HCT116 (cell line): ENCODE measurements around the gene PTPRZ1. TPM values are rescaled to one million over a fixed set of nuclear protein-coding genes. Genes with fewer than 3 reads are reported as not detected.

Experiments used
- ATAC-seq: fragments of 200-7000 bp; cut with Tn5 transposase; 2 replicates; pipeline ENCODE4 v1.9.1; 2020; ENCODE audit warnings: mild to moderate bottlenecking, moderate library complexity
- BruUV-seq: library from RNA; stranded (reverse); fragments of 400-500 nt; replicated peaks from 2 replicates; lab custom pipeline; 2021; lab: Mats Ljungman, UMichigan
- CTCF ChIA-PET: fragments of 300-600 bp; sonication (Branson Sonifier 250); formaldehyde crosslinking; loops from one replicate; lab custom pipeline; 2021; ENCODE audit warnings: antibody characterized with exemption; lab: Charles Lee
- POLR2A ChIA-PET: fragments of 300-600, 350-600 bp; sonication (Branson Sonifier 250); formaldehyde crosslinking; loops from one replicate; lab custom pipeline; 2021; ENCODE audit warnings: antibody characterized with exemption; lab: Charles Lee
- RAD21 ChIA-PET, 2 experiments: fragments of 300-600 bp; sonication (Branson Sonifier 250); formaldehyde crosslinking; loops; one replicate each; lab custom pipeline; 2023; ENCODE audit warnings: low total read pairs in 2 of 2; ENCODE audit not compliant: uncharacterized antibody in 2 of 2, unreplicated experiment in 2 of 2, low non-redundant PET in 1 of 2; lab: Charles Lee
- DNase-seq: peaks from one replicate; pipeline ENCODE4 v3.0.0-alpha.2; 2010; ENCODE audit warnings: low read depth, low spot score
- H2AFZ ChIP-seq: fragments of 200-600 bp; shearing (Covaris generic), sonication (generic); 2 replicates; pipeline ENCODE4 v1.6.1; 2017; ENCODE audit warnings: low read depth, mixed run types, mixed read lengths, antibody characterized with exemption, low read length; ENCODE audit not compliant: poor library complexity, severe bottlenecking
- H3K27ac ChIP-seq: 2 replicates; pipeline ENCODE4 v1.5.1; 2012; ENCODE audit warnings: low read depth, low read length
- H3K27me3 ChIP-seq: fragments of 200-600 bp; sonication (generic); 2 replicates; pipeline ENCODE4 v1.6.1; 2016; ENCODE audit warnings: mixed run types, low read length, mixed read lengths; ENCODE audit not compliant: insufficient read depth
- H3K36me3 ChIP-seq, 2 experiments: fragments of 200-500 bp in 1 of 2; fragments of 200-600 bp in 1 of 2; sonication (Bioruptor generic) in 1 of 2; sonication (generic) in 1 of 2; 2 replicates each; pipeline versions ENCODE4 v1.5.1 to v1.6.1; 2014 to 2016; ENCODE audit warnings: low read length in 2 of 2, inconsistent platforms in 1 of 2, mixed read lengths in 1 of 2, mixed run types in 1 of 2; ENCODE audit not compliant: insufficient read depth in 2 of 2, control insufficient read depth in 1 of 2
- H3K4me1 ChIP-seq, 2 experiments: fragments of 200-600 bp in 1 of 2; sonication (generic) in 1 of 2; 2 replicates each; pipeline versions ENCODE4 v1.5.1 to v1.6.1; 2012 to 2017; ENCODE audit warnings: low read length in 2 of 2, inconsistent platforms in 1 of 2, mild to moderate bottlenecking in 1 of 2, mixed read lengths in 1 of 2, mixed run types in 1 of 2, moderate library complexity in 1 of 2; ENCODE audit not compliant: insufficient read depth in 2 of 2, control insufficient read depth in 1 of 2
- H3K4me2 ChIP-seq: fragments of 200-600 bp; sonication (generic); 2 replicates; pipeline ENCODE4 v1.6.1; 2017; ENCODE audit warnings: mixed run types, low read length, mixed read lengths
- H3K4me3 ChIP-seq, 2 experiments: fragments of 200-600 bp in 1 of 2; sonication (generic) in 1 of 2; replicated peaks in 1 of 2; 2 replicates each; pipeline ENCODE4 v1.5.1; 2011 to 2016; ENCODE audit warnings: low read length in 2 of 2, control low read depth in 1 of 2, low read depth in 1 of 2, mild to moderate bottlenecking in 1 of 2, mixed read lengths in 1 of 2, mixed run types in 1 of 2
- H3K79me2 ChIP-seq: fragments of 200-600 bp; sonication (generic); 2 replicates; pipeline ENCODE4 v1.6.1; 2017; ENCODE audit warnings: mild to moderate bottlenecking, mixed run types, low read length, moderate library complexity, mixed read lengths; ENCODE audit not compliant: insufficient read depth
- H3K9ac ChIP-seq: fragments of 200-600 bp; sonication (generic); 2 replicates; pipeline ENCODE4 v1.6.1; 2016; ENCODE audit warnings: low read length, mixed read lengths
- H3K9me2 ChIP-seq: fragments of 200-600 bp; sonication (generic), shearing (Covaris generic); 2 replicates; pipeline ENCODE4 v1.6.1; 2017; ENCODE audit warnings: mixed run types, mild to moderate bottlenecking, moderate library complexity; ENCODE audit not compliant: insufficient read depth
- H3K9me3 ChIP-seq, 2 experiments: fragments of 200-500 bp in 1 of 2; fragments of 200-600 bp in 1 of 2; sonication (Bioruptor generic) in 1 of 2; sonication (generic) in 1 of 2; 2 replicates each; pipeline ENCODE4 v1.6.1; 2014 to 2017; ENCODE audit warnings: low read length in 2 of 2, mixed read lengths in 2 of 2, inconsistent platforms in 1 of 2, low read depth in 1 of 2, mild to moderate bottlenecking in 1 of 2, mixed run types in 1 of 2, moderate library complexity in 1 of 2; ENCODE audit not compliant: control insufficient read depth in 1 of 2, insufficient read depth in 1 of 2
- H4K20me1 ChIP-seq: fragments of 200-600 bp; sonication (generic), shearing (Covaris generic); 2 replicates; pipeline ENCODE4 v1.6.1; 2017; ENCODE audit warnings: mixed run types, mild to moderate bottlenecking, moderate library complexity; ENCODE audit not compliant: insufficient read depth
- CBX3 ChIP-seq: IDR thresholded peaks from 2 replicates; pipeline ENCODE4 v1.6.1; 2012; ENCODE audit warnings: low read depth
- CEBPB ChIP-seq: IDR thresholded peaks from 2 replicates; pipeline ENCODE4 v1.6.1; 2012; ENCODE audit warnings: low read depth
- CTCF ChIP-seq, 3 experiments: fragments of 200-600 bp in 1 of 3; sonication (generic) in 1 of 3; IDR thresholded peaks in 2 of 3; conservative IDR thresholded peaks in 1 of 3; 2 replicates each; pipeline ENCODE4 v1.5.1; 2012 to 2017; ENCODE audit warnings: low read depth in 2 of 3, low read length in 2 of 3, antibody characterized with exemption in 1 of 3, borderline replicate concordance in 1 of 3, control low read depth in 1 of 3, mild to moderate bottlenecking in 1 of 3, mixed read lengths in 1 of 3, mixed run types in 1 of 3, moderate library complexity in 1 of 3; ENCODE audit not compliant: insufficient read depth in 1 of 3
- EGR1 ChIP-seq: IDR thresholded peaks from 2 replicates; pipeline ENCODE4 v1.6.1; 2012; ENCODE audit warnings: low read depth
- ELF1 ChIP-seq: IDR thresholded peaks from 2 replicates; pipeline ENCODE4 v1.6.1; 2012; ENCODE audit warnings: low read depth, borderline replicate concordance
- EZH2 ChIP-seq: fragments of 200-600 bp; sonication (generic); IDR thresholded peaks from 2 replicates; pipeline ENCODE4 v1.6.1; 2017; ENCODE audit warnings: antibody characterized with exemption, mixed run types
- FOSL1 ChIP-seq: IDR thresholded peaks from 2 replicates; pipeline ENCODE4 v1.6.1; 2012; ENCODE audit warnings: low read depth
- JUND ChIP-seq: IDR thresholded peaks from 2 replicates; pipeline ENCODE4 v1.6.1; 2012
- MAX ChIP-seq: IDR thresholded peaks from 2 replicates; pipeline ENCODE4 v1.6.1; 2012
- POLR2A ChIP-seq: IDR thresholded peaks from 2 replicates; pipeline ENCODE4 v1.7.0; 2011; ENCODE audit warnings: borderline replicate concordance; ENCODE audit not compliant: insufficient read depth, insufficient read length; ENCODE audit errors: extremely low read depth
- RAD21 ChIP-seq: IDR thresholded peaks from 2 replicates; pipeline ENCODE4 v1.6.1; 2012; ENCODE audit warnings: low read depth, mild to moderate bottlenecking
- SP1 ChIP-seq: IDR thresholded peaks from 2 replicates; pipeline ENCODE4 v1.6.1; 2012; ENCODE audit warnings: low read depth
- YY1 ChIP-seq: IDR thresholded peaks from 2 replicates; pipeline ENCODE4 v1.6.1; 2011; ENCODE audit warnings: low read length, low read depth, moderate library complexity, mild to moderate bottlenecking; ENCODE audit not compliant: insufficient replicate concordance; ENCODE audit errors: extremely low read depth
- ZBTB33 ChIP-seq: IDR thresholded peaks from 2 replicates; pipeline ENCODE4 v1.6.1; 2011; ENCODE audit warnings: mild to moderate bottlenecking, low read length, moderate library complexity; ENCODE audit not compliant: insufficient replicate concordance; ENCODE audit errors: extremely low read depth
- ZFX ChIP-seq: fragments of 450-650 bp; IDR thresholded peaks from 2 replicates; pipeline ENCODE4 v1.6.1; 2017
- ZNF274 ChIP-seq: fragments of 200-500 bp; sonication (Bioruptor generic); IDR thresholded peaks from 2 replicates; pipeline ENCODE4 v1.6.1; 2014; ENCODE audit warnings: mild to moderate bottlenecking, low read depth, low read length, inconsistent platforms
- intact Hi-C: fragments of 100-400 bp; cut with micrococcal nuclease; formaldehyde crosslinking; loops from 2 replicates; pipeline ENCODE4 v1.10.0; 2022
- total RNA-seq: library from RNA; stranded (reverse); gene quantifications from one replicate; pipeline ENCODE4 v1.2.1, GENCODE V29; 2021; ENCODE audit not compliant: unreplicated experiment

The PTPRZ1 gene
- total RNA-seq, 1 experiment from 2014 or later = 0.25 TPM

- intact Hi-C loops = no loop called here
- Histone ChIP-seq H3K27me3 (no peaks in the 10 kb centered on the region), H3K36me3 (no peaks in the 10 kb centered on the region), H3K4me1 (no peaks in the 10 kb centered on the region), H3K9me3 (no peaks in the 10 kb centered on the region), H3K4me3 (no peak overlapping the region), H2AFZ (no peak overlapping the region), H4K20me1 (no peaks in the 10 kb centered on the region), H3K9me2 (no peaks in the 10 kb centered on the region), H3K4me2 (no peak overlapping the region), H3K9ac (no peak overlapping the region), H3K27ac (no peak overlapping the region), H3K79me2 (no peaks in the 10 kb centered on the region)
- DNase-seq (no peak), ATAC-seq (no peak)
- no TSS peak for BruUV-seq
- ChIA-PET CTCF (no interaction called here), POLR2A (no interaction called here), RAD21 (no interaction called here)
- TF ChIP-seq MAX (no peak), YY1 (no peak), EZH2 (no peak), ELF1 (no peak), CBX3 (no peak), EGR1 (no peak), ZBTB33 (no peak), POLR2A (no peak), RAD21 (no peak), SP1 (no peak), ZFX (no peak), JUND (no peak), CTCF (IDR thresholded peaks at IDR 0.05 in 2 of 3, conservative IDR thresholded peaks at IDR 0.05 in 1 of 3; ENCODE audit: borderline replicate concordance in 1 of 3, insufficient read depth in 1 of 3, low read depth in 2 of 3, low read length in 2 of 3) (no peak), CEBPB (no peak), FOSL1 (no peak), ZNF274 (no peak)
These were observed 81.8 kb downstream of the PTPRZ1 start for GRCh38 chr7:121954803-121955202.
